GM19455 (cell line): Measurements from ENCODE around the gene OTUD3.
"Not testable (repeated sequence)": the region's sequence is repeated elsewhere in the genome, so short reads cannot be mapped to it uniquely, and the experiment has no call there.

Experiments used
- ATAC-seq: cut with Tn5 transposase; IDR thresholded peaks from one replicate; pipeline ENCODE4 v1.9.1; 2021; ENCODE audit not compliant: unreplicated experiment

Gene OTUD3

GRCh38 chr1:19909392-19909791 lies 27.2 kb downstream of the OTUD3 start:
- no peak for ATAC-seq

GRCh38 chr1:19909971-19910370 lies 27.8 kb downstream of the OTUD3 start:
- ATAC-seq: no peak

GRCh38 chr1:19910650-19911049 lies 28.5 kb downstream of the OTUD3 start:
- no peak for ATAC-seq

- no peak for ATAC-seq
Observed at GRCh38 chr1:19918057-19918456, 35.9 kb downstream of the OTUD3 start.

GRCh38 chr1:19920132-19920710 lies 38.0 kb downstream of the OTUD3 start:
- ATAC-seq: no peak

GRCh38 chr1:19921310-19921709 lies 39.1 kb downstream of the OTUD3 start:
- no peak for ATAC-seq

- ATAC-seq: no peak
Observed at GRCh38 chr1:19922015-19922688, 40.0 kb downstream of the OTUD3 start.

- no peak for ATAC-seq
Observed at GRCh38 chr1:19923137-19923952, 41.1 kb downstream of the OTUD3 start, which contains the start of gene PLA2G2E. TSS of gene PLA2G2E (minus strand) at chr1:19923617. CDS start at chr1:19923559, 58 bp downstream.

- no peak for ATAC-seq
Observed at GRCh38 chr1:19923953-19924346, 41.8 kb downstream of the OTUD3 start.

- no peak for ATAC-seq
Observed at GRCh38 chr1:19925342-19926070, 43.3 kb downstream of the OTUD3 start.

GRCh38 chr1:19926296-19927129 lies 44.3 kb downstream of the OTUD3 start:
- ATAC-seq: no peak

- ATAC-seq: not testable (repeated sequence)
Observed at GRCh38 chr1:19927130-19927421, 44.9 kb downstream of the OTUD3 start.

GRCh38 chr1:19932866-19933265 lies 50.7 kb downstream of the OTUD3 start:
- no peak for ATAC-seq

- ATAC-seq: no peak
Observed at GRCh38 chr1:19934336-19934735, 52.1 kb downstream of the OTUD3 start.

- ATAC-seq: no peak
Observed at GRCh38 chr1:19936061-19936750, 54.0 kb downstream of the OTUD3 start.

GRCh38 chr1:19938472-19938871 lies 56.3 kb downstream of the OTUD3 start:
- no peak for ATAC-seq

GRCh38 chr1:19940486-19941205 lies 58.5 kb downstream of the OTUD3 start:
- no peak for ATAC-seq

GRCh38 chr1:19941206-19941568 lies 59.0 kb downstream of the OTUD3 start:
- no peak for ATAC-seq

- ATAC-seq: no peak
Observed at GRCh38 chr1:19942088-19942487, 59.9 kb downstream of the OTUD3 start.
